IMR-90 (cell line): ENCODE measurements around the gene RORB. TPM values are rescaled to one million over a fixed set of nuclear protein-coding genes. Genes with fewer than 3 reads are reported as not detected.

Source experiments
- ATAC-seq: fragments of 200-7000 bp; cut with Tn5 transposase; 2 replicates; pipeline ENCODE4 v1.9.1; 2020; ENCODE audit warnings: low read depth, mild to moderate bottlenecking, moderate library complexity
- BruUV-seq: library from RNA; stranded (reverse); fragments of 400-500 nt; replicated peaks from 2 replicates; lab custom pipeline; 2021; lab: Mats Ljungman, UMichigan
- CTCF ChIA-PET: fragments of 300-600 bp; formaldehyde crosslinking; extraction: SDS; loops from one replicate; lab custom pipeline; 2021; ENCODE audit warnings: antibody characterized with exemption; lab: Yijun Ruan, JAX
- POLR2A ChIA-PET: fragments of 300-600 bp; sonication (Branson Sonifier 250); formaldehyde crosslinking; loops from one replicate; lab custom pipeline; 2022; ENCODE audit warnings: antibody characterized with exemption; ENCODE audit not compliant: unreplicated experiment; lab: Charles Lee
- DNase-seq: peaks from one replicate; pipeline ENCODE4 v3.0.0; 2013
- H2AFZ ChIP-seq: replicated peaks from 2 replicates; pipeline ENCODE3; 2013; ENCODE audit warnings: low read length, mild to moderate bottlenecking; ENCODE audit not compliant: poor library complexity
- H2AK5ac ChIP-seq: 2 replicates; pipeline ENCODE4 v1.6.1; 2013; ENCODE audit warnings: low read depth, low read length, inconsistent platforms
- H2AK9ac ChIP-seq: replicated peaks from 2 replicates; pipeline ENCODE3; 2013; ENCODE audit warnings: mild to moderate bottlenecking, low read depth, low read length, moderate library complexity; ENCODE audit not compliant: poor library complexity
- H2BK120ac ChIP-seq: 2 replicates; pipeline ENCODE4 v1.6.1; 2013; ENCODE audit warnings: low read depth, low read length, inconsistent platforms
- H2BK15ac ChIP-seq: 3 replicates; pipeline ENCODE4 v1.6.1; 2013; ENCODE audit warnings: low read depth, low read length, inconsistent platforms
- H2BK20ac ChIP-seq: 2 replicates; pipeline ENCODE4 v1.6.1; 2013; ENCODE audit warnings: low read depth, mild to moderate bottlenecking, inconsistent platforms, low read length, moderate library complexity
- H2BK5ac ChIP-seq: 2 replicates; pipeline ENCODE4 v1.6.1; 2013; ENCODE audit warnings: mild to moderate bottlenecking, low read depth, low read length, inconsistent platforms; ENCODE audit not compliant: poor library complexity, severe bottlenecking
- H3K14ac ChIP-seq: replicated peaks from 2 replicates; pipeline ENCODE4 v1.6.1; 2013; ENCODE audit warnings: low read depth, low read length, inconsistent platforms
- H3K18ac ChIP-seq: 2 replicates; pipeline ENCODE4 v1.6.1; 2013; ENCODE audit warnings: low read depth, low read length, control low read depth
- H3K23ac ChIP-seq: 2 replicates; pipeline ENCODE4 v1.6.1; 2013; ENCODE audit warnings: low read depth, low read length, inconsistent platforms
- H3K27ac ChIP-seq: 2 replicates; pipeline ENCODE4 v1.5.1; 2013; ENCODE audit warnings: mild to moderate bottlenecking, control low read depth, low read length; ENCODE audit not compliant: insufficient read depth
- H3K27me3 ChIP-seq: 2 replicates; pipeline ENCODE4 v1.6.1; 2013; ENCODE audit warnings: low read length; ENCODE audit not compliant: control insufficient read depth, insufficient read depth
- H3K36me3 ChIP-seq: 2 replicates; pipeline ENCODE4 v1.6.1; 2013; ENCODE audit warnings: low read length, mixed read lengths; ENCODE audit not compliant: control insufficient read depth, insufficient read depth
- H3K4ac ChIP-seq: 2 replicates; pipeline ENCODE4 v1.6.1; 2013; ENCODE audit warnings: low read depth, low read length, inconsistent platforms
- H3K4me1 ChIP-seq: 2 replicates; pipeline ENCODE4 v1.6.1; 2013; ENCODE audit warnings: low read length, mixed read lengths; ENCODE audit not compliant: control insufficient read depth, insufficient read depth
- H3K4me2 ChIP-seq: 2 replicates; pipeline ENCODE4 v1.6.1; 2013; ENCODE audit warnings: low read depth, mild to moderate bottlenecking, control low read depth, low read length, moderate library complexity
- H3K4me3 ChIP-seq: 2 replicates; pipeline ENCODE4 v1.5.1; 2013; ENCODE audit warnings: low read depth, mild to moderate bottlenecking, control low read depth, low read length, moderate library complexity; ENCODE audit not compliant: insufficient read depth
- H3K56ac ChIP-seq: 2 replicates; pipeline ENCODE4 v1.6.1; 2013; ENCODE audit warnings: low read length, inconsistent platforms; ENCODE audit not compliant: insufficient read depth; ENCODE audit errors: extremely low read depth
- H3K79me1 ChIP-seq, 2 experiments: 2 replicates each; pipeline ENCODE4 v1.6.1; 2013; ENCODE audit warnings: low read length in 2 of 2, inconsistent platforms in 1 of 2, low read depth in 1 of 2
- H3K9ac ChIP-seq: 2 replicates; pipeline ENCODE4 v1.6.1; 2013; ENCODE audit warnings: low read depth, low read length, control low read depth
- H3K9me1 ChIP-seq: 2 replicates; pipeline ENCODE4 v1.6.1; 2013; ENCODE audit warnings: low read length, inconsistent platforms; ENCODE audit not compliant: insufficient read depth
- H3K9me3 ChIP-seq: 2 replicates; pipeline ENCODE4 v1.6.1; 2013; ENCODE audit warnings: low read length; ENCODE audit not compliant: control insufficient read depth, insufficient read depth
- H4K20me1 ChIP-seq: 2 replicates; pipeline ENCODE4 v1.6.1; 2013; ENCODE audit warnings: low read length, inconsistent platforms; ENCODE audit not compliant: insufficient read depth
- H4K5ac ChIP-seq: 2 replicates; pipeline ENCODE4 v1.6.1; 2013; ENCODE audit warnings: mild to moderate bottlenecking, low read depth, low read length, control low read depth
- H4K8ac ChIP-seq, 2 experiments: 2 replicates each; pipeline ENCODE4 v1.6.1; 2013; ENCODE audit warnings: low read depth in 2 of 2, low read length in 2 of 2, control low read depth in 1 of 2, inconsistent platforms in 1 of 2
- H4K91ac ChIP-seq: 2 replicates; pipeline ENCODE4 v1.6.1; 2013; ENCODE audit warnings: low read depth, low read length, inconsistent platforms; ENCODE audit not compliant: insufficient read depth
- CHD1 ChIP-seq: IDR thresholded peaks from 2 replicates; pipeline ENCODE4 v1.6.1; 2012; ENCODE audit warnings: low read depth, low read length, improper control_type of control experiment
- FOS ChIP-seq: fragments of 150-350 bp; IDR thresholded peaks from 2 replicates; pipeline ENCODE4 v1.6.1; 2016; ENCODE audit warnings: low read depth, low read length
- MAFK ChIP-seq: IDR thresholded peaks from 2 replicates; pipeline ENCODE4 v1.6.1; 2012; ENCODE audit warnings: low read depth, low read length, improper control_type of control experiment
- MAZ ChIP-seq: IDR thresholded peaks from 2 replicates; pipeline ENCODE4 v1.6.1; 2012; ENCODE audit warnings: low read depth, mild to moderate bottlenecking, low read length, improper control_type of control experiment, moderate library complexity, borderline replicate concordance
- NFE2L2 ChIP-seq: fragments of 150-350 bp; IDR thresholded peaks from 2 replicates; pipeline ENCODE4 v1.6.1; 2016; ENCODE audit warnings: low read depth, mild to moderate bottlenecking, low read length
- POLR2A ChIP-seq: IDR thresholded peaks from 2 replicates; pipeline ENCODE4 v1.6.1; 2012; ENCODE audit warnings: mild to moderate bottlenecking, low read depth, low read length
- WGBS, 2 experiments: methylation state at CpG; one replicate each; pipeline versions ENCODE4 v1.1.5 to v1.1.7; 2013; ENCODE audit warnings: missing lambda C conversion rate in 2 of 2; ENCODE audit not compliant: insufficient read length in 1 of 2; ENCODE audit errors: extremely low coverage in 2 of 2; 5-methylcytosine and 5-hydroxymethylcytosine counted together
- dilution Hi-C: fragments of 300-500 bp; cut with HindIII; formaldehyde crosslinking; loops from one replicate; pipeline ENCODE4 v1.14.3; 2018; ENCODE audit warnings: low sequenced_read_pairs; ENCODE audit not compliant: unreplicated experiment
- in situ Hi-C: fragments of 300-500 bp; cut with MboI; formaldehyde crosslinking; loops from 3 replicates; pipeline ENCODE4 v1.14.3; 2019; ENCODE audit warnings: low sequenced_read_pairs, inconsistent platforms, mixed read lengths
- intact Hi-C: fragments of 100-400 bp; cut with micrococcal nuclease; formaldehyde crosslinking; loops from 2 replicates; pipeline ENCODE4 v1.10.0; 2022
- polyA plus RNA-seq, 3 experiments: library from polyadenylated mRNA; depleted of rRNA; stranded (reverse); fragments of >200 nt; gene quantifications; 2 replicates each; pipeline ENCODE4 v1.2.3, GENCODE V29; 2012; ENCODE audit warnings: low replicate concordance in 1 of 3
- total RNA-seq: library from RNA; depleted of rRNA; stranded (reverse); fragments of >200 nt; gene quantifications from 2 replicates; pipeline ENCODE4 v1.2.3, GENCODE V29; 2012
- TF ChIP-seq, protein P1 (sequence below): conservative IDR thresholded peaks from 2 replicates; pipeline ENCODE4 v1.5.1; 2012; ENCODE audit warnings: mild to moderate bottlenecking, low read depth, low read length, improper control_type of control experiment
- TF ChIP-seq, protein P2 (sequence below): fragments of 150-350 bp; IDR thresholded peaks from 2 replicates; pipeline ENCODE4 v1.6.1; 2017; ENCODE audit warnings: mild to moderate bottlenecking, antibody characterized with exemption, low read length, low read depth

The RORB gene
- total and polyA plus RNA-seq, 2 of the 4 experiments (the other 2 are of a cell fraction): not detected

DNA sequence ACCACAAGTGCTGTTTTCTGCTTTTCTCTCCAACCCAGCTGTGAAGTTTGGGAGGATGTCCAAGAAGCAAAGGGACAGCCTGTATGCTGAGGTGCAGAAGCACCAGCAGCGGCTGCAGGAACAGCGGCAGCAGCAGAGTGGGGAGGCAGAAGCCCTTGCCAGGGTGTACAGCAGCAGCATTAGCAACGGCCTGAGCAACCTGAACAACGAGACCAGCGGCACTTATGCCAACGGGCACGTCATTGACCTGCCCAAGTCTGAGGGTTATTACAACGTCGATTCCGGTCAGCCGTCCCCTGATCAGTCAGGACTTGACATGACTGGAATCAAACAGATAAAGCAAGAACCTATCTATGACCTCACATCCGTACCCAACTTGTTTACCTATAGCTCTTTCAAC is 145.2 kb downstream of the RORB start:
- BruUV-seq: no TSS peak
- POLR2A ChIA-PET: no interaction called here
- H2BK20ac ChIP-seq: no peak overlapping the region
- H3K4me2 ChIP-seq: no peak overlapping the region
- DNase-seq: no peak
- H3K23ac ChIP-seq: no peak overlapping the region
- intact Hi-C loops: no loop called here
- TF ChIP-seq NFE2L2: no peak
- TF ChIP-seq MAFK: no peak
- TF ChIP-seq FOS: no peak
- no peak for TF ChIP-seq MAZ
- TF ChIP-seq, protein P1, sequence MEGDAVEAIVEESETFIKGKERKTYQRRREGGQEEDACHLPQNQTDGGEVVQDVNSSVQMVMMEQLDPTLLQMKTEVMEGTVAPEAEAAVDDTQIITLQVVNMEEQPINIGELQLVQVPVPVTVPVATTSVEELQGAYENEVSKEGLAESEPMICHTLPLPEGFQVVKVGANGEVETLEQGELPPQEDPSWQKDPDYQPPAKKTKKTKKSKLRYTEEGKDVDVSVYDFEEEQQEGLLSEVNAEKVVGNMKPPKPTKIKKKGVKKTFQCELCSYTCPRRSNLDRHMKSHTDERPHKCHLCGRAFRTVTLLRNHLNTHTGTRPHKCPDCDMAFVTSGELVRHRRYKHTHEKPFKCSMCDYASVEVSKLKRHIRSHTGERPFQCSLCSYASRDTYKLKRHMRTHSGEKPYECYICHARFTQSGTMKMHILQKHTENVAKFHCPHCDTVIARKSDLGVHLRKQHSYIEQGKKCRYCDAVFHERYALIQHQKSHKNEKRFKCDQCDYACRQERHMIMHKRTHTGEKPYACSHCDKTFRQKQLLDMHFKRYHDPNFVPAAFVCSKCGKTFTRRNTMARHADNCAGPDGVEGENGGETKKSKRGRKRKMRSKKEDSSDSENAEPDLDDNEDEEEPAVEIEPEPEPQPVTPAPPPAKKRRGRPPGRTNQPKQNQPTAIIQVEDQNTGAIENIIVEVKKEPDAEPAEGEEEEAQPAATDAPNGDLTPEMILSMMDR: no peak
- TF ChIP-seq, protein P2, sequence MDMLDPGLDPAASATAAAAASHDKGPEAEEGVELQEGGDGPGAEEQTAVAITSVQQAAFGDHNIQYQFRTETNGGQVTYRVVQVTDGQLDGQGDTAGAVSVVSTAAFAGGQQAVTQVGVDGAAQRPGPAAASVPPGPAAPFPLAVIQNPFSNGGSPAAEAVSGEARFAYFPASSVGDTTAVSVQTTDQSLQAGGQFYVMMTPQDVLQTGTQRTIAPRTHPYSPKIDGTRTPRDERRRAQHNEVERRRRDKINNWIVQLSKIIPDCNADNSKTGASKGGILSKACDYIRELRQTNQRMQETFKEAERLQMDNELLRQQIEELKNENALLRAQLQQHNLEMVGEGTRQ: no peak
- no peak for TF ChIP-seq POLR2A
- TF ChIP-seq CHD1: no peak
- no peak overlapping the region for H2BK120ac ChIP-seq
- no peaks in the 10 kb centered on the region for H3K4me1 ChIP-seq
- no peak overlapping the region for H2AFZ ChIP-seq
- H3K79me1 ChIP-seq: no peaks in the 10 kb centered on the region
- H3K18ac ChIP-seq: no peak overlapping the region
- H3K9me1 ChIP-seq: no peaks in the 10 kb centered on the region; the same call in 1 of the 2 replicates
- no peak overlapping the region for H3K4me3 ChIP-seq
- no peak overlapping the region for H3K27ac ChIP-seq
- H2BK15ac ChIP-seq: no peak overlapping the region
- in situ Hi-C loops: no loop called here
- H4K20me1 ChIP-seq: no peaks in the 10 kb centered on the region
- no peak for ATAC-seq
- no peak overlapping the region for H3K56ac ChIP-seq
- no peak overlapping the region for H4K91ac ChIP-seq
- CTCF ChIA-PET: no interaction called here
- no peak overlapping the region for H2BK5ac ChIP-seq
- dilution Hi-C loops: no loop called here
- no peaks in the 10 kb centered on the region for H3K9me3 ChIP-seq
- no peak overlapping the region for H4K5ac ChIP-seq
- H2AK5ac ChIP-seq: no peak overlapping the region
- no peak overlapping the region for H3K4ac ChIP-seq
- H3K36me3 ChIP-seq: no peaks in the 10 kb centered on the region
- no peak overlapping the region for H2AK9ac ChIP-seq
- H3K27me3 ChIP-seq: no peaks in the 10 kb centered on the region
- 85% methylated on average over 10 of the region's 12 CpGs; no CpG with 5 or more reads in 1 of the 2 experiments for WGBS, 2 experiments
- H3K14ac ChIP-seq: no peak overlapping the region
- no peak overlapping the region for H4K8ac ChIP-seq
- H3K9ac ChIP-seq: no peak overlapping the region
